ENCODE data around the gene INSYN2A.

DNA sequence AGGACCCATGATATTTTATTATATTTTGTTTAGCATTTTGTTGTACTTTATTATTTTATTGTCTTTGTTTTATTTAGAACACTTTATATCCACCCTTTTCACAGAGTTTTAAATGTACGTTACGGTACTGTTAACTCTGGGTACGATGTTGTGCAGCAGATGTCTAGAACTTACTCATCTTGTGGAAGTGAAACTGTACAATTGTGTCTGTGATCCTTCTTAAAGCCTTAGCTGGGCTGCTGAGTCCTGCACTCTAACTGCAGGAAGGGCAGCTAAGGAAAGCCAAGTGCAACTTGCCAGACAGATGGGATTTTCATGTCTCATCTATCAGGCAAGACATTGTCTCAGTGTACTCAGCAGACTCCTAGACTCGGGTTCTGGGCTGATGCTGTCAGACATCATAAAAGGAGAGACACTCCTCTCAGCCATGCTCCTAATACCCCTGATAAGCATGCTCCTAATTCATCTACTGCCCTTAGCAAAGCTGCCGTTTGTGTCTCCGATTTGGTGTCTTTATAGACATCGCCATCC lies 14.6 kb upstream of the INSYN2A start:
- TF ChIP-seq, protein P1, sequence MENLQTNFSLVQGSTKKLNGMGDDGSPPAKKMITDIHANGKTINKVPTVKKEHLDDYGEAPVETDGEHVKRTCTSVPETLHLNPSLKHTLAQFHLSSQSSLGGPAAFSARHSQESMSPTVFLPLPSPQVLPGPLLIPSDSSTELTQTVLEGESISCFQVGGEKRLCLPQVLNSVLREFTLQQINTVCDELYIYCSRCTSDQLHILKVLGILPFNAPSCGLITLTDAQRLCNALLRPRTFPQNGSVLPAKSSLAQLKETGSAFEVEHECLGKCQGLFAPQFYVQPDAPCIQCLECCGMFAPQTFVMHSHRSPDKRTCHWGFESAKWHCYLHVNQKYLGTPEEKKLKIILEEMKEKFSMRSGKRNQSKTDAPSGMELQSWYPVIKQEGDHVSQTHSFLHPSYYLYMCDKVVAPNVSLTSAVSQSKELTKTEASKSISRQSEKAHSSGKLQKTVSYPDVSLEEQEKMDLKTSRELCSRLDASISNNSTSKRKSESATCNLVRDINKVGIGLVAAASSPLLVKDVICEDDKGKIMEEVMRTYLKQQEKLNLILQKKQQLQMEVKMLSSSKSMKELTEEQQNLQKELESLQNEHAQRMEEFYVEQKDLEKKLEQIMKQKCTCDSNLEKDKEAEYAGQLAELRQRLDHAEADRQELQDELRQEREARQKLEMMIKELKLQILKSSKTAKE (IDR thresholded peaks at IDR 0.05; ENCODE audit: low read depth, poor library complexity, severe bottlenecking), result no peak
- TF ChIP-seq, protein P2, sequence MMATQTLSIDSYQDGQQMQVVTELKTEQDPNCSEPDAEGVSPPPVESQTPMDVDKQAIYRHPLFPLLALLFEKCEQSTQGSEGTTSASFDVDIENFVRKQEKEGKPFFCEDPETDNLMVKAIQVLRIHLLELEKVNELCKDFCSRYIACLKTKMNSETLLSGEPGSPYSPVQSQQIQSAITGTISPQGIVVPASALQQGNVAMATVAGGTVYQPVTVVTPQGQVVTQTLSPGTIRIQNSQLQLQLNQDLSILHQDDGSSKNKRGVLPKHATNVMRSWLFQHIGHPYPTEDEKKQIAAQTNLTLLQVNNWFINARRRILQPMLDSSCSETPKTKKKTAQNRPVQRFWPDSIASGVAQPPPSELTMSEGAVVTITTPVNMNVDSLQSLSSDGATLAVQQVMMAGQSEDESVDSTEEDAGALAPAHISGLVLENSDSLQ (IDR thresholded peaks at IDR 0.05), result no peak
- no peak for TF ChIP-seq MTA3 (IDR thresholded peaks at IDR 0.05; ENCODE audit: borderline replicate concordance, low read length)
- TF ChIP-seq SMAD1 (IDR thresholded peaks at IDR 0.05; ENCODE audit: low read depth, partially characterized antibody), result no peak
- TF ChIP-seq, protein P3, sequence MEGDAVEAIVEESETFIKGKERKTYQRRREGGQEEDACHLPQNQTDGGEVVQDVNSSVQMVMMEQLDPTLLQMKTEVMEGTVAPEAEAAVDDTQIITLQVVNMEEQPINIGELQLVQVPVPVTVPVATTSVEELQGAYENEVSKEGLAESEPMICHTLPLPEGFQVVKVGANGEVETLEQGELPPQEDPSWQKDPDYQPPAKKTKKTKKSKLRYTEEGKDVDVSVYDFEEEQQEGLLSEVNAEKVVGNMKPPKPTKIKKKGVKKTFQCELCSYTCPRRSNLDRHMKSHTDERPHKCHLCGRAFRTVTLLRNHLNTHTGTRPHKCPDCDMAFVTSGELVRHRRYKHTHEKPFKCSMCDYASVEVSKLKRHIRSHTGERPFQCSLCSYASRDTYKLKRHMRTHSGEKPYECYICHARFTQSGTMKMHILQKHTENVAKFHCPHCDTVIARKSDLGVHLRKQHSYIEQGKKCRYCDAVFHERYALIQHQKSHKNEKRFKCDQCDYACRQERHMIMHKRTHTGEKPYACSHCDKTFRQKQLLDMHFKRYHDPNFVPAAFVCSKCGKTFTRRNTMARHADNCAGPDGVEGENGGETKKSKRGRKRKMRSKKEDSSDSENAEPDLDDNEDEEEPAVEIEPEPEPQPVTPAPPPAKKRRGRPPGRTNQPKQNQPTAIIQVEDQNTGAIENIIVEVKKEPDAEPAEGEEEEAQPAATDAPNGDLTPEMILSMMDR (IDR thresholded peaks at IDR 0.05 in 2 of 3, conservative IDR thresholded peaks at IDR 0.05 in 1 of 3; ENCODE audit: control insufficient read depth in 2 of 3, extremely low read depth in 1 of 3, insufficient read depth in 1 of 3, low read depth in 3 of 3, low read length in 3 of 3), result no peak
- no peak for TF ChIP-seq NFYB (IDR thresholded peaks at IDR 0.05; ENCODE audit: insufficient read depth, low read depth, low read length)
- no peak for TF ChIP-seq ESRRA (IDR thresholded peaks at IDR 0.05; ENCODE audit: low read length)
- no peak for TF ChIP-seq NR2C1 (IDR thresholded peaks at IDR 0.05)
- TF ChIP-seq EP300 (IDR thresholded peaks at IDR 0.05; ENCODE audit: borderline replicate concordance in 1 of 2, control insufficient read depth in 1 of 2, low read depth in 2 of 2, low read length in 2 of 2), result no peak
- no peak for TF ChIP-seq CBX5 (IDR thresholded peaks at IDR 0.05; ENCODE audit: low read depth)

Measured in GM12878 (cell line).